Neural cell (in vitro differentiated cells): Measurements from ENCODE around the gene MED27. TPM values are rescaled to one million over a fixed set of nuclear protein-coding genes. Genes with fewer than 3 reads are reported as not detected.

ENCODE experiments used
- H2AFZ ChIP-seq: fragments of 200-600, 300-800 bp; sonication (generic), shearing (Covaris generic); 2 replicates; pipeline ENCODE4 v1.6.0; 2014; ENCODE audit warnings: low read depth, mild to moderate bottlenecking, antibody characterized with exemption, low read length, moderate library complexity
- H3F3A ChIP-seq: fragments of 200-600 bp; shearing (Covaris generic); 2 replicates; pipeline ENCODE4 v1.6.1; 2016; ENCODE audit warnings: mild to moderate bottlenecking, moderate library complexity, mixed read lengths, antibody characterized with exemption, low read length; ENCODE audit not compliant: insufficient read depth, poor library complexity, severe bottlenecking
- H3K27ac ChIP-seq: fragments of 200-600, 300-800 bp; sonication (generic), shearing (Covaris generic); 2 replicates; pipeline ENCODE4 v1.5.1; 2014; ENCODE audit warnings: mild to moderate bottlenecking, low read length, moderate library complexity
- H3K27me3 ChIP-seq: fragments of 300-800, 200-600 bp; sonication (generic), shearing (Covaris generic); 2 replicates; pipeline ENCODE4 v1.6.0; 2014; ENCODE audit warnings: mild to moderate bottlenecking, low read depth, low read length, moderate library complexity; ENCODE audit not compliant: insufficient read depth
- H3K36me3 ChIP-seq: fragments of 300-800, 200-600 bp; sonication (generic), shearing (Covaris generic); 2 replicates; pipeline ENCODE4 v1.5.1; 2014; ENCODE audit warnings: mild to moderate bottlenecking, antibody characterized with exemption, low read length, moderate library complexity; ENCODE audit not compliant: insufficient read depth
- H3K4me2 ChIP-seq: fragments of 300-800, 200-600 bp; sonication (generic), shearing (Covaris generic); 2 replicates; pipeline ENCODE4 v1.6.0; 2014; ENCODE audit warnings: mild to moderate bottlenecking, low read length
- H3K4me3 ChIP-seq: fragments of 300-800, 200-600 bp; sonication (generic), shearing (Covaris generic); 2 replicates; pipeline ENCODE4 v1.5.1; 2014; ENCODE audit warnings: mild to moderate bottlenecking, low read length, moderate library complexity
- H3K79me2 ChIP-seq: fragments of 200-600 bp; shearing (Covaris generic); replicated peaks from 2 replicates; pipeline ENCODE4 v1.6.0; 2014; ENCODE audit warnings: mild to moderate bottlenecking, low read length, moderate library complexity; ENCODE audit not compliant: insufficient read depth
- H3K9ac ChIP-seq: fragments of 300-800, 200-600 bp; sonication (generic), shearing (Covaris generic); 2 replicates; pipeline ENCODE4 v1.6.1; 2016; ENCODE audit warnings: mild to moderate bottlenecking, low read length, mixed read lengths
- H3K9me2 ChIP-seq: fragments of 200-600 bp; shearing (Covaris generic); 2 replicates; pipeline ENCODE4 v1.6.1; 2016; ENCODE audit warnings: mild to moderate bottlenecking, low read length, mixed read lengths; ENCODE audit not compliant: insufficient read depth
- H3K9me3 ChIP-seq: fragments of 200-600, 300-800 bp; sonication (generic), shearing (Covaris generic); 2 replicates; pipeline ENCODE4 v1.6.1; 2016; ENCODE audit warnings: mild to moderate bottlenecking, mixed run types, low read length, moderate library complexity, mixed read lengths
- H4K20me1 ChIP-seq: fragments of 200-600 bp; shearing (Covaris generic); 2 replicates; pipeline ENCODE4 v1.6.1; 2016; ENCODE audit warnings: mild to moderate bottlenecking, mixed run types; ENCODE audit not compliant: insufficient read depth
- EP300 ChIP-seq: fragments of 450-650 bp; conservative IDR thresholded peaks from 2 replicates; pipeline ENCODE4 v1.6.1; 2014; ENCODE audit warnings: antibody characterized with exemption, mild to moderate bottlenecking, moderate library complexity; ENCODE audit not compliant: poor library complexity, severe bottlenecking
- EZH2 ChIP-seq: fragments of 200-600, 300-800 bp; shearing (Covaris generic), sonication (generic); IDR thresholded peaks from 2 replicates; pipeline ENCODE4 v1.6.1; 2014; ENCODE audit warnings: antibody characterized with exemption, low read length, borderline replicate concordance, mild to moderate bottlenecking; ENCODE audit not compliant: insufficient read depth, poor library complexity, severe bottlenecking
- MXI1 ChIP-seq: fragments of 450-650 bp; conservative IDR thresholded peaks from 2 replicates; pipeline ENCODE4 v1.6.1; 2014; ENCODE audit warnings: antibody characterized with exemption, mild to moderate bottlenecking; ENCODE audit not compliant: poor library complexity, severe bottlenecking
- POLR2AphosphoS5 ChIP-seq: IDR thresholded peaks from 2 replicates; pipeline ENCODE4 v1.6.1; 2012
- RAD21 ChIP-seq: fragments of 450-650 bp; conservative IDR thresholded peaks from 2 replicates; pipeline ENCODE4 v1.6.1; 2014; ENCODE audit warnings: antibody characterized with exemption, mild to moderate bottlenecking, moderate library complexity
- SMC3 ChIP-seq: fragments of 450-650 bp; conservative IDR thresholded peaks from 2 replicates; pipeline ENCODE4 v1.6.1; 2014; ENCODE audit warnings: antibody characterized with exemption, mild to moderate bottlenecking, moderate library complexity; ENCODE audit not compliant: poor library complexity
- TAF1 ChIP-seq: IDR thresholded peaks from 2 replicates; pipeline ENCODE4 v1.6.1; 2012; ENCODE audit warnings: low read depth
- polyA plus RNA-seq: library from polyadenylated mRNA; depleted of rRNA; stranded (reverse); fragments of >200 nt; gene quantifications from 2 replicates; pipeline ENCODE4 v1.2.3, GENCODE V29; 2014
- TF ChIP-seq, protein P1 (sequence below): IDR thresholded peaks from 2 replicates; pipeline ENCODE4 v1.6.1; 2012; ENCODE audit warnings: borderline replicate concordance
- TF ChIP-seq, protein P2 (sequence below): fragments of 450-650 bp; IDR thresholded peaks from 2 replicates; pipeline ENCODE4 v1.5.1; 2014; ENCODE audit warnings: antibody characterized with exemption, mild to moderate bottlenecking, moderate library complexity; ENCODE audit not compliant: poor library complexity, severe bottlenecking

MED27 gene
- polyA plus RNA-seq, 1 donor from 2014 or later, result 7.5 TPM

DNA sequence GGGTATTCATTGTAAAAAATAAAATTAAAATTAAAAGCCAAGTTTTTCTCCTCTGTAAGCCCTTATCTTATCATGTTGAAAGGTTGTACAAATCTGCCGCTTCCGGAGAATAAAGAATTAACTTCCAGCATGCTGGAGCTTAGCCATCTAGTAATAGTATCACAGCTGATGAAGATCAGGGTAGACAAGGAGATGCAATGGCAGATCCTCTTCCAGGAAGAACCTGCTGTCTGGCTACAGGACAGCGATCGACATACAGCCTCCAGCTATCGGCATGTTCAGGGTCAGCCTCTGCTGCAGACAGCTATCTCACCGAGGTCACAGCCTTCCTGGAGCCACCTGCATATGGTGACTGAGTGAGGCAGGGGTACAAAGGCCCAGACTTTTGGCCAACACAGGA lies 82.6 kb downstream of the MED27 start:
- H3K27ac ChIP-seq, result no peak overlapping the region
- H3K79me2 ChIP-seq, result no peaks in the 10 kb centered on the region
- no peak overlapping the region for H3K4me2 ChIP-seq
- H3K27me3 ChIP-seq, result no peaks in the 10 kb centered on the region
- no peak overlapping the region for H3K9ac ChIP-seq
- H2AFZ ChIP-seq, result no peak overlapping the region
- H3K36me3 ChIP-seq, result peaks cover 6% of the 10 kb centered on the region
- H3K9me2 ChIP-seq, result no peaks in the 10 kb centered on the region
- H4K20me1 ChIP-seq, result no peaks in the 10 kb centered on the region
- no peaks in the 10 kb centered on the region for H3K9me3 ChIP-seq
- no peak overlapping the region for H3K4me3 ChIP-seq
- no peaks in the 10 kb centered on the region for H3F3A ChIP-seq
- TF ChIP-seq EP300 (no peak), SMC3 (no peak), EZH2 (no peak), TAF1 (no peak)
- TF ChIP-seq, protein P1, sequence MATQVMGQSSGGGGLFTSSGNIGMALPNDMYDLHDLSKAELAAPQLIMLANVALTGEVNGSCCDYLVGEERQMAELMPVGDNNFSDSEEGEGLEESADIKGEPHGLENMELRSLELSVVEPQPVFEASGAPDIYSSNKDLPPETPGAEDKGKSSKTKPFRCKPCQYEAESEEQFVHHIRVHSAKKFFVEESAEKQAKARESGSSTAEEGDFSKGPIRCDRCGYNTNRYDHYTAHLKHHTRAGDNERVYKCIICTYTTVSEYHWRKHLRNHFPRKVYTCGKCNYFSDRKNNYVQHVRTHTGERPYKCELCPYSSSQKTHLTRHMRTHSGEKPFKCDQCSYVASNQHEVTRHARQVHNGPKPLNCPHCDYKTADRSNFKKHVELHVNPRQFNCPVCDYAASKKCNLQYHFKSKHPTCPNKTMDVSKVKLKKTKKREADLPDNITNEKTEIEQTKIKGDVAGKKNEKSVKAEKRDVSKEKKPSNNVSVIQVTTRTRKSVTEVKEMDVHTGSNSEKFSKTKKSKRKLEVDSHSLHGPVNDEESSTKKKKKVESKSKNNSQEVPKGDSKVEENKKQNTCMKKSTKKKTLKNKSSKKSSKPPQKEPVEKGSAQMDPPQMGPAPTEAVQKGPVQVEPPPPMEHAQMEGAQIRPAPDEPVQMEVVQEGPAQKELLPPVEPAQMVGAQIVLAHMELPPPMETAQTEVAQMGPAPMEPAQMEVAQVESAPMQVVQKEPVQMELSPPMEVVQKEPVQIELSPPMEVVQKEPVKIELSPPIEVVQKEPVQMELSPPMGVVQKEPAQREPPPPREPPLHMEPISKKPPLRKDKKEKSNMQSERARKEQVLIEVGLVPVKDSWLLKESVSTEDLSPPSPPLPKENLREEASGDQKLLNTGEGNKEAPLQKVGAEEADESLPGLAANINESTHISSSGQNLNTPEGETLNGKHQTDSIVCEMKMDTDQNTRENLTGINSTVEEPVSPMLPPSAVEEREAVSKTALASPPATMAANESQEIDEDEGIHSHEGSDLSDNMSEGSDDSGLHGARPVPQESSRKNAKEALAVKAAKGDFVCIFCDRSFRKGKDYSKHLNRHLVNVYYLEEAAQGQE, result no peak

DNA sequence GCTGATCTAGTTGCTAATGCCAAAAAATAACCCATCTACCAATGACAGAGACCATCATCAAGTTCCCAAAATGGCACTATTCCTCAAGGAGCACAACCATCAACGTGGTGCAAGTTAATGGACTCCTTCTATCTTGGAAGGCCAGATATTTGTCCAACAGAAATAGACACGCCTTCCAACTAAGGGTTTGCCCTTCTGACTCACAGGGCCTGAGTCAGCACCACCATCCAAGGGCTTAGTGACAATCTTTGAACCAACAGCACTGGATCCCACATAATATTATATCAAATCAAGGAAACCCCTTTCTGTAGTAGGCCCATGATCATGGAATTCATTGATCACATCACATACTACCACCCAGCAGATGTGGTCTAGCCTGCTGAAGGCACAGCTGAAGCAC lies 84.3 kb downstream of the MED27 start:
- TF ChIP-seq RAD21 (no peak), TAF1 (no peak), EP300 (no peak), EZH2 (no peak), POLR2AphosphoS5 (no peak), MXI1 (no peak), SMC3 (no peak)
- TF ChIP-seq, protein P2, sequence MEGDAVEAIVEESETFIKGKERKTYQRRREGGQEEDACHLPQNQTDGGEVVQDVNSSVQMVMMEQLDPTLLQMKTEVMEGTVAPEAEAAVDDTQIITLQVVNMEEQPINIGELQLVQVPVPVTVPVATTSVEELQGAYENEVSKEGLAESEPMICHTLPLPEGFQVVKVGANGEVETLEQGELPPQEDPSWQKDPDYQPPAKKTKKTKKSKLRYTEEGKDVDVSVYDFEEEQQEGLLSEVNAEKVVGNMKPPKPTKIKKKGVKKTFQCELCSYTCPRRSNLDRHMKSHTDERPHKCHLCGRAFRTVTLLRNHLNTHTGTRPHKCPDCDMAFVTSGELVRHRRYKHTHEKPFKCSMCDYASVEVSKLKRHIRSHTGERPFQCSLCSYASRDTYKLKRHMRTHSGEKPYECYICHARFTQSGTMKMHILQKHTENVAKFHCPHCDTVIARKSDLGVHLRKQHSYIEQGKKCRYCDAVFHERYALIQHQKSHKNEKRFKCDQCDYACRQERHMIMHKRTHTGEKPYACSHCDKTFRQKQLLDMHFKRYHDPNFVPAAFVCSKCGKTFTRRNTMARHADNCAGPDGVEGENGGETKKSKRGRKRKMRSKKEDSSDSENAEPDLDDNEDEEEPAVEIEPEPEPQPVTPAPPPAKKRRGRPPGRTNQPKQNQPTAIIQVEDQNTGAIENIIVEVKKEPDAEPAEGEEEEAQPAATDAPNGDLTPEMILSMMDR, result no peak
- TF ChIP-seq, protein P1, result no peak
- Histone ChIP-seq H3K79me2 (no peaks in the 10 kb centered on the region), H3K27ac (no peak overlapping the region), H3K9me3 (no peaks in the 10 kb centered on the region), H3F3A (no peaks in the 10 kb centered on the region), H3K36me3 (peaks cover 6% of the 10 kb centered on the region), H3K27me3 (no peaks in the 10 kb centered on the region), H4K20me1 (no peaks in the 10 kb centered on the region), H3K9ac (no peak overlapping the region), H3K9me2 (no peaks in the 10 kb centered on the region), H2AFZ (no peak overlapping the region), H3K4me2 (no peak overlapping the region), H3K4me3 (no peak overlapping the region)
